ENCODE measurements around the gene CLTCL1.

GRCh38 chr22:19180740-19181410 is 110.6 kb downstream of the CLTCL1 start:
- no peak for TF ChIP-seq PKNOX1 (IDR thresholded peaks at IDR 0.05)
- TF ChIP-seq FOXM1 (IDR thresholded peaks at IDR 0.05; ENCODE audit: borderline replicate concordance): no peak
- TF ChIP-seq SP1 (IDR thresholded peaks at IDR 0.05): no peak
- no peak for TF ChIP-seq CTBP1 (IDR thresholded peaks at IDR 0.05; ENCODE audit: borderline replicate concordance)
- TF ChIP-seq TARDBP (IDR thresholded peaks at IDR 0.05): no peak
- no peak for TF ChIP-seq ZNF384 (IDR thresholded peaks at IDR 0.05)
- TF ChIP-seq ELF4 (IDR thresholded peaks at IDR 0.05): no peak
- TF ChIP-seq BHLHE40 (IDR thresholded peaks at IDR 0.05; ENCODE audit: borderline replicate concordance): no peak
- TF ChIP-seq LEF1 (IDR thresholded peaks at IDR 0.05; ENCODE audit: borderline replicate concordance): no peak
- no peak for TF ChIP-seq NFRKB (IDR thresholded peaks at IDR 0.05)
- TF ChIP-seq SUZ12 (IDR thresholded peaks at IDR 0.05): no peak
- no peak for TF ChIP-seq FOXA1 (IDR thresholded peaks at IDR 0.05)
- no peak for TF ChIP-seq FOXK2 (IDR thresholded peaks at IDR 0.05)

All from HEK293T (cell line).